H1 (cell line): ENCODE data around the gene RIMBP2. TPM values are rescaled to one million over a fixed set of nuclear protein-coding genes. Genes with fewer than 3 reads are reported as not detected.

Source experiments
- NRF1 ChIP-seq: IDR thresholded peaks from 2 replicates; pipeline ENCODE4 v1.6.1; 2011; ENCODE audit warnings: mild to moderate bottlenecking, low read depth, low read length, improper control_type of control experiment
- polyA plus RNA-seq, 7 experiments: library from polyadenylated mRNA; depleted of rRNA in 3 of 7; stranded (reverse) in 5 of 7; unstranded in 2 of 7; fragments of >200 nt in 5 of 7; fragments of 200-250 nt in 2 of 7; gene quantifications; 1 replicate in 5 of 7; 2 replicates in 1 of 7; 4 replicates in 1 of 7; pipeline versions ENCODE4 v1.2.1 to v1.2.3, GENCODE V29; 2011 to 2013; ENCODE audit warnings: missing spikeins in 2 of 7, mixed read lengths in 2 of 7
- total RNA-seq: library from RNA; stranded (reverse); fragmentation: NEBNext Ultra II Directional; extraction: Animal tissue kit (Norgen Biotek cat#: 25700); gene quantifications from 2 replicates; pipeline ENCODE4 v1.2.1, GENCODE V29; 2021

Gene RIMBP2
- total and polyA plus RNA-seq, 2 of the 8 experiments (the other 6 are each of a cell fraction or from before 2014, with no cell fraction given), result 0.18 to 0.65 TPM

DNA sequence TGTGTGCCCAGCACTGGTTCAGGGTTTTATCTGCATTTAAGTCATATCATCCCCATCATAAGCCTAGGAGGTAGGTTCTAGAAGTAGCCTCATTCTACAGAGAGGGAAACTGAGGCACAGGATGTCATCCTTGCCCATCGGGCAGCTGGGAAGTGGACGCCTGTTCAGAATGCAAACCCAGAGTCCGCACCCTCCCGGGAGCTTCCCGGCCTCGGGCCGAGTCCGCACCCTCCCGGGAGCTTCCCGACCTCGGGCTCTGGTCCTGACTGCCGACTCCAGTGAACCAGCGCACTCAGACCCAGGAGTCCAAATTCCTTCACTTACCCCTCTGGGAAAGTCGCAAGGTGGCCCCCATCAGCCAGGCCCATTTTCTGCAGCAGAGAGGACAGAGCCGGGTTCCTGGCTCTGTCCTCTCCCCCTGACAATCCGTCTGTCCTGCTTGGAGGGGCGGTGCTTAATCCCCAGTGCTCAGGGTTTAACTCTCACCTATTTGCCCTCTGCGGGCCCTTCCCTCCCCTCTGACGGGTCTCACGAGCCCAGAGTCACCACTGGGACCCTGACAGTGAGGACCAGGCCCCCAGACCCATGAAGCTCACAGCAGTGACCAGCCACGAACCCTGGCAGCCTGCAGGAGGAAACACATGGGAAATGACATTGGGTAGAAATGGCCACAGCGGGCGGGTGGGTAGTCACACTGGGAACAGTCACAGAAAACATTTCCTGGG lies 236.5 kb downstream of the RIMBP2 start (continued):
- no peak for TF ChIP-seq NRF1
